KMS-11 (cell line): ENCODE measurements around the gene AFG3L2.

Experiments used
- H2AFZ ChIP-seq: fragments of 200-600 bp; sonication (generic); 2 replicates; pipeline ENCODE4 v1.6.1; 2016; ENCODE audit warnings: antibody characterized with exemption, mixed run types, low read depth
- H3K27ac ChIP-seq: fragments of 200-600 bp; sonication (generic); 2 replicates; pipeline ENCODE4 v1.6.1; 2016; ENCODE audit warnings: mild to moderate bottlenecking, mixed run types
- H3K27me3 ChIP-seq: fragments of 200-600 bp; sonication (generic); 2 replicates; pipeline ENCODE4 v1.6.1; 2017; ENCODE audit warnings: mild to moderate bottlenecking, low read depth, mixed run types, moderate library complexity; ENCODE audit not compliant: insufficient read depth
- H3K36me3 ChIP-seq: fragments of 200-600 bp; sonication (generic); 2 replicates; pipeline ENCODE4 v1.6.1; 2017; ENCODE audit warnings: mild to moderate bottlenecking, mixed run types; ENCODE audit not compliant: insufficient read depth
- H3K4me1 ChIP-seq: fragments of 200-600 bp; sonication (generic); 2 replicates; pipeline ENCODE4 v1.6.1; 2016; ENCODE audit warnings: mild to moderate bottlenecking, low read depth, mixed run types; ENCODE audit not compliant: poor library complexity, severe bottlenecking
- H3K4me2 ChIP-seq: fragments of 200-600 bp; sonication (generic); 2 replicates; pipeline ENCODE4 v1.7.0; 2016; ENCODE audit warnings: mild to moderate bottlenecking, mixed run types
- H3K4me3 ChIP-seq: fragments of 200-600 bp; sonication (generic); IDR thresholded peaks from 2 replicates; pipeline ENCODE4 v1.6.1; 2017; ENCODE audit warnings: low read depth, low read length, mixed read lengths; ENCODE audit not compliant: insufficient read depth
- H3K79me2 ChIP-seq: fragments of 200-600 bp; sonication (generic); 2 replicates; pipeline ENCODE4 v1.6.1; 2016; ENCODE audit warnings: low read depth, mixed run types; ENCODE audit not compliant: insufficient read depth
- H3K9ac ChIP-seq: fragments of 200-600 bp; sonication (generic); 2 replicates; pipeline ENCODE4 v1.6.1; 2016; ENCODE audit warnings: mild to moderate bottlenecking, mixed run types
- H4K20me1 ChIP-seq: fragments of 200-600 bp; sonication (generic); 2 replicates; pipeline ENCODE4 v1.6.1; 2016; ENCODE audit warnings: mild to moderate bottlenecking, mixed run types; ENCODE audit not compliant: insufficient read depth
- TF ChIP-seq, protein P1 (sequence below): fragments of 200-600 bp; sonication (generic); conservative IDR thresholded peaks from 2 replicates; pipeline ENCODE4 v1.6.1; 2017; ENCODE audit warnings: low read depth, mild to moderate bottlenecking, antibody characterized with exemption, low read length, moderate library complexity, mixed read lengths

The AFG3L2 gene

DNA sequence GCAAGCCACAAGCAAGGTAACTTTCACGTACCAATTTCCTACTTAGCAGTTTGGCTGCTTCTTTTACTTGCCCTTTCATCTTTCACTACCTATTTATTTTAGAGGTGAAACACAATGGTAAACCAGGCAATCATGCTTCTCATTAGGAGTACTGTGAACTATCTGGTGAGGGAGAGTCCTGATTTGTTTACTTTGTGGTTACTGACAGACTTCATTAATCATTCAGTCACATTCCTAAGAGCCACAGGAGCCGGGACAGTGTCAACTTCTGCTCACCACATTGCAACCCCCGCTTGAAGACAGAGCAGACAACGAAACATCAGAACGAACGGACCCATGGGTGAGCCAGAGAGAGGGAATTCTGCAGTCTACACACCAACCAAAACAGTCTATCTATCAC, 40.1 kb downstream of the AFG3L2 start:
- Histone ChIP-seq H4K20me1 (peaks cover 5% of the 10 kb centered on the region; the same call in 1 of the 2 replicates), H3K4me1 (peaks cover 18% of the 10 kb centered on the region), H3K4me3 (no peak overlapping the region), H3K79me2 (no peaks in the 10 kb centered on the region), H3K4me2 (peak overlapping the region; percentile 26; the same call in 1 of the 2 replicates), H3K9ac (no peak overlapping the region), H3K27me3 (no peaks in the 10 kb centered on the region; the same call in 1 of the 2 replicates), H3K27ac (no peak overlapping the region), H2AFZ (no peak overlapping the region), H3K36me3 (no peaks in the 10 kb centered on the region)
- TF ChIP-seq, protein P1, sequence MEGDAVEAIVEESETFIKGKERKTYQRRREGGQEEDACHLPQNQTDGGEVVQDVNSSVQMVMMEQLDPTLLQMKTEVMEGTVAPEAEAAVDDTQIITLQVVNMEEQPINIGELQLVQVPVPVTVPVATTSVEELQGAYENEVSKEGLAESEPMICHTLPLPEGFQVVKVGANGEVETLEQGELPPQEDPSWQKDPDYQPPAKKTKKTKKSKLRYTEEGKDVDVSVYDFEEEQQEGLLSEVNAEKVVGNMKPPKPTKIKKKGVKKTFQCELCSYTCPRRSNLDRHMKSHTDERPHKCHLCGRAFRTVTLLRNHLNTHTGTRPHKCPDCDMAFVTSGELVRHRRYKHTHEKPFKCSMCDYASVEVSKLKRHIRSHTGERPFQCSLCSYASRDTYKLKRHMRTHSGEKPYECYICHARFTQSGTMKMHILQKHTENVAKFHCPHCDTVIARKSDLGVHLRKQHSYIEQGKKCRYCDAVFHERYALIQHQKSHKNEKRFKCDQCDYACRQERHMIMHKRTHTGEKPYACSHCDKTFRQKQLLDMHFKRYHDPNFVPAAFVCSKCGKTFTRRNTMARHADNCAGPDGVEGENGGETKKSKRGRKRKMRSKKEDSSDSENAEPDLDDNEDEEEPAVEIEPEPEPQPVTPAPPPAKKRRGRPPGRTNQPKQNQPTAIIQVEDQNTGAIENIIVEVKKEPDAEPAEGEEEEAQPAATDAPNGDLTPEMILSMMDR, result no peak

DNA sequence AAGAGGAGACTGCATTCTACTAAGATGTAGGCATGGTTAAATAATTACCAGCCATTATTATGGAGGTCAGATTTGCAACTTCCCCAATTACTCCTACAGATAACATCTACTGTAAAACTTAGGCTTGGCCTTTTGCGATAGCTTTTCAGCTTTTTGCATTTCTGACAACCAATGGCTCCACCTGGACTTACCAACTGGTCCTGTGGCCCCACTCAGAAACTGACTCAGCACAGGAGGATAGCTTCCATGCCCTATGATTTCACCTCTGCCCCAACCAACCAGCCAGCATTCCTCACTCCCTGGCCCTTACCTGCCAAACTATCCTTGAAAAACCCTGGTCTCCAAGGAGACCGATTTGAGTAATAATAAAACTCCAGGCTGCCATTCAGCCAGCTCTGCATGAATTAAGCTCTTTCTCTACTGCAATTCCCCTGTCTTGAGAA, 40.8 kb downstream of the AFG3L2 start:
- TF ChIP-seq, protein P1, result no peak
- Histone ChIP-seq H3K27ac (no peak overlapping the region), H3K9ac (no peak overlapping the region), H4K20me1 (peaks cover 5% of the 10 kb centered on the region; the same call in 1 of the 2 replicates), H3K36me3 (no peaks in the 10 kb centered on the region), H3K4me2 (peak overlapping the region; percentile 26; the same call in 1 of the 2 replicates), H3K79me2 (no peaks in the 10 kb centered on the region), H3K27me3 (no peaks in the 10 kb centered on the region; the same call in 1 of the 2 replicates), H3K4me1 (peaks cover 18% of the 10 kb centered on the region), H3K4me3 (no peak overlapping the region), H2AFZ (no peak overlapping the region)

DNA sequence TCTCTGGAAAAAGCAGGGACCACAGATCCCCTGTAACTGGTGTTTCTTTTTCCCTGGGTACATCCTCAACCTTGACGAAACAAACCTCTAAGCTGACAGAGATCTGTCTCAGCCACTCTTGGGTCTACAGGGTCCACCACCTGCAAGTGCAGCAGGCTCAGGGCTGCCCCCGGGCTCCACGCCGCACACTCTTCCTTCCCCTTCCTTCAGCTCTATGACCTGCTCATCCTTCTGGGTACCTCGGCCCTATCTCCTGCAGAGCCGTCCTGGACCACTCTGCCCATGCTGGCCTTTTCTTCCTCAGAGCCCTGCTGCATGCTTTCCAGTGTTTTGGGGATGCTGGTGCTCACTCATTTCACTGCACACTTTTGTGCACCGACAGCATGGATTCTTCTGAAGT, 41.5 kb downstream of the AFG3L2 start:
- H3K27ac ChIP-seq, result no peak overlapping the region
- TF ChIP-seq, protein P1, result no peak
- no peak overlapping the region for H3K9ac ChIP-seq
- H3K27me3 ChIP-seq, result no peaks in the 10 kb centered on the region; the same call in 1 of the 2 replicates
- no peak overlapping the region for H3K4me3 ChIP-seq
- no peak overlapping the region for H3K4me2 ChIP-seq
- H2AFZ ChIP-seq, result no peak overlapping the region
- peaks cover 5% of the 10 kb centered on the region; the same call in 1 of the 2 replicates for H4K20me1 ChIP-seq
- peaks cover 18% of the 10 kb centered on the region for H3K4me1 ChIP-seq
- no peaks in the 10 kb centered on the region for H3K36me3 ChIP-seq
- H3K79me2 ChIP-seq, result no peaks in the 10 kb centered on the region

DNA sequence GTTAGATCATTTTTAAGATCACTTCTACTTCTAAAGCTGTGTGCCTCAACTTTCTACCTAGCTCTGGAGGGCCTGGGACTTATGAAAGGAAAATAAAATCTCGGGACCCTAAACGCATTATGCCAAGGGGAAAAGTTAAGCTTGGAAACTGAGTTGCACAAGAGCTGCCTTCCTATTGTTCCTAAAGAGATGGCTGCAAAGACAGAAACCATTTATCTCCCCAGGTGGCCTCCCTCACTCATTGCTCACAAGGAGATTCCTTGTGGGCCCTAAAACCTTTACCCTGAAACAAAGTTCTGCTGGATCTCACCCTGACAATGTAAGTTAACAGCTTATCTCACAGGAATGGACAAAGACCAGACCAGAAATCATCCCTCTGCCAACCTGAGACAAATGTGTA, 42.2 kb downstream of the AFG3L2 start:
- H3K9ac ChIP-seq, result no peak overlapping the region
- no peak overlapping the region for H3K27ac ChIP-seq
- H3K27me3 ChIP-seq, result no peaks in the 10 kb centered on the region; the same call in 1 of the 2 replicates

More for the DNA sequence above, 42.2 kb downstream of the AFG3L2 start:
- TF ChIP-seq, protein P1, result no peak
- no peaks in the 10 kb centered on the region for H3K79me2 ChIP-seq
- no peak overlapping the region for H3K4me3 ChIP-seq
- H3K4me2 ChIP-seq, result no peak overlapping the region
- H3K36me3 ChIP-seq, result no peaks in the 10 kb centered on the region
- no peak overlapping the region for H2AFZ ChIP-seq
- peaks cover 18% of the 10 kb centered on the region for H3K4me1 ChIP-seq
- peaks cover 5% of the 10 kb centered on the region; the same call in 1 of the 2 replicates for H4K20me1 ChIP-seq
